Right atrium auricular region (tissue), 2 donors: ENCODE results near the gene USF2. TPM values are rescaled to one million over a fixed set of nuclear protein-coding genes. Genes with fewer than 3 reads are reported as not detected.

Experiments
- DNase-seq: peaks from one replicate; pipeline ENCODE4 v3.0.0-alpha.2; 2019; ENCODE audit warnings: low spot score
- H3K27ac ChIP-seq, 2 donors: fragments of 200-600 bp; sonication (generic); 1 replicate in 1 of 2; 2 replicates in 1 of 2; pipeline ENCODE4 v1.5.1; 2016 to 2019
- H3K27me3 ChIP-seq, 2 donors: fragments of 200-600 bp; sonication (generic); one replicate each; pipeline versions ENCODE4 v1.5.1 to v1.6.0; 2017 to 2019
- H3K36me3 ChIP-seq: fragments of 200-600 bp; sonication (generic); one replicate; pipeline ENCODE4 v1.5.1; 2016
- H3K4me1 ChIP-seq, 2 donors: fragments of 200-600 bp; sonication (generic); one replicate each; pipeline versions ENCODE4 v1.5.1 to v1.6.0; 2017 to 2019
- H3K4me3 ChIP-seq, 2 donors: fragments of 200-600 bp; sonication (generic); 1 replicate in 1 of 2; 2 replicates in 1 of 2; pipeline ENCODE4 v1.5.1; 2017 to 2019; ENCODE audit warnings: mild to moderate bottlenecking in 1 of 2, moderate library complexity in 1 of 2
- H3K9me3 ChIP-seq, 2 donors: fragments of 200-600 bp; sonication (generic); one replicate each; pipeline ENCODE4 v1.5.1; 2019
- CTCF ChIP-seq, 2 donors: fragments of 200-600 bp; sonication (generic); IDR thresholded peaks; one replicate each; pipeline ENCODE4 v1.5.1; 2019; ENCODE audit warnings: antibody characterized with exemption in 2 of 2
- total RNA-seq, 2 donors: library from RNA; depleted of rRNA; stranded (reverse); fragments of >200 nt; gene quantifications; one replicate each; pipeline ENCODE4 v1.1.0, GENCODE V29; 2016

The USF2 gene
- total RNA-seq, 2 donors from 2014 or later, result 130 to 180 TPM

- no peak for DNase-seq
- Histone ChIP-seq H3K4me1 (peaks cover 0 to 7% of the 10 kb centered on the region in 2 donors), H3K9me3 (no peaks in the 10 kb centered on the region), H3K27ac (no peak overlapping the region), H3K36me3 (no peaks in the 10 kb centered on the region), H3K4me3 (no peak overlapping the region), H3K27me3 (no peaks in the 10 kb centered on the region)
- no peak for TF ChIP-seq CTCF (IDR thresholded peaks at IDR 0.05)
Measured at GRCh38 chr19:35313587-35313986, 44.8 kb downstream of the USF2 start.

- Histone ChIP-seq H3K27me3 (no peaks in the 10 kb centered on the region), H3K4me1 (peaks cover 0 to 7% of the 10 kb centered on the region in 2 donors), H3K9me3 (no peaks in the 10 kb centered on the region), H3K36me3 (no peaks in the 10 kb centered on the region), H3K4me3 (no peak overlapping the region), H3K27ac (no peak overlapping the region)
- no peak for DNase-seq
- no peak for TF ChIP-seq CTCF (IDR thresholded peaks at IDR 0.05)
Measured at GRCh38 chr19:35314031-35314430, 45.3 kb downstream of the USF2 start.

- no peak overlapping the region for H3K27ac ChIP-seq
- TF ChIP-seq CTCF (IDR thresholded peaks at IDR 0.05), result no peak
- H3K9me3 ChIP-seq, result no peaks in the 10 kb centered on the region
- no peaks in the 10 kb centered on the region for H3K27me3 ChIP-seq
- DNase-seq, result no peak
- H3K4me1 ChIP-seq, result peaks cover 0 to under 1% of the 10 kb centered on the region in 2 donors
- no peak overlapping the region for H3K4me3 ChIP-seq
- no peaks in the 10 kb centered on the region for H3K36me3 ChIP-seq
Measured at GRCh38 chr19:35314858-35315470, 46.2 kb downstream of the USF2 start.

GRCh38 chr19:35315883-35316282, 47.1 kb downstream of the USF2 start:
- Histone ChIP-seq H3K4me1 (no peaks in the 10 kb centered on the region), H3K36me3 (no peaks in the 10 kb centered on the region), H3K27ac (no peak overlapping the region), H3K4me3 (no peak overlapping the region), H3K27me3 (no peaks in the 10 kb centered on the region), H3K9me3 (no peaks in the 10 kb centered on the region)
- no peak for DNase-seq
- TF ChIP-seq CTCF (IDR thresholded peaks at IDR 0.05), result no peak

- no peak for DNase-seq
- H3K9me3 ChIP-seq, result no peaks in the 10 kb centered on the region
- no peaks in the 10 kb centered on the region for H3K36me3 ChIP-seq
- no peaks in the 10 kb centered on the region for H3K4me1 ChIP-seq
- no peak for TF ChIP-seq CTCF (IDR thresholded peaks at IDR 0.05)
- H3K27me3 ChIP-seq, result no peaks in the 10 kb centered on the region
- no peak overlapping the region for H3K27ac ChIP-seq
- no peak overlapping the region for H3K4me3 ChIP-seq
Measured at GRCh38 chr19:35316560-35316959, 47.8 kb downstream of the USF2 start.

GRCh38 chr19:35317464-35318043, 48.8 kb downstream of the USF2 start:
- Histone ChIP-seq H3K4me3 (no peak overlapping the region), H3K27me3 (no peaks in the 10 kb centered on the region), H3K36me3 (no peaks in the 10 kb centered on the region), H3K27ac (no peak overlapping the region), H3K4me1 (no peaks in the 10 kb centered on the region), H3K9me3 (peaks cover 0 to 8% of the 10 kb centered on the region in 2 donors)
- TF ChIP-seq CTCF (IDR thresholded peaks at IDR 0.05), result no peak
- no peak for DNase-seq
